Keratinocyte (primary cell): ENCODE measurements around the gene CRP. TPM values are rescaled to one million over a fixed set of nuclear protein-coding genes. Genes with fewer than 3 reads are reported as not detected.

ENCODE experiments used
- DNase-seq: peaks from one replicate; pipeline ENCODE4 v3.0.0-alpha.2; 2011; ENCODE audit warnings: low read depth, missing footprints, low spot score
- FAIRE-seq: peaks from 2 replicates; lab custom pipeline; 2011; peaks lifted over from hg19 to GRCh38; lab: Jason Lieb, UNC
- H2AFZ ChIP-seq: 2 replicates; pipeline ENCODE4 v1.6.0; 2012; ENCODE audit warnings: low read length, control low read depth, inconsistent platforms; ENCODE audit not compliant: control insufficient read depth
- H3K27ac ChIP-seq: 2 replicates; pipeline ENCODE4 v1.5.1; 2011; ENCODE audit warnings: low read length; ENCODE audit not compliant: control insufficient read depth, insufficient read depth
- H3K27me3 ChIP-seq: 3 replicates; pipeline ENCODE4 v1.6.0; 2011; ENCODE audit warnings: low read length; ENCODE audit not compliant: control insufficient read depth, insufficient read depth; ENCODE audit errors: extremely low read depth
- H3K36me3 ChIP-seq, 2 experiments: 2 replicates in 1 of 2; 3 replicates in 1 of 2; pipeline ENCODE4 v1.5.1; 2011; ENCODE audit warnings: low read length in 2 of 2, mild to moderate bottlenecking in 1 of 2; ENCODE audit not compliant: control insufficient read depth in 2 of 2, insufficient read depth in 2 of 2; ENCODE audit errors: extremely low read depth in 1 of 2
- H3K4me1 ChIP-seq: 3 replicates; pipeline ENCODE4 v1.5.1; 2011; ENCODE audit warnings: low read length; ENCODE audit not compliant: control insufficient read depth, insufficient read depth; ENCODE audit errors: extremely low read depth
- H3K4me2 ChIP-seq: 3 replicates; pipeline ENCODE4 v1.6.0; 2011; ENCODE audit warnings: low read depth, low read length; ENCODE audit not compliant: control insufficient read depth, insufficient read depth; ENCODE audit errors: extremely low read depth
- H3K4me3 ChIP-seq, 3 experiments: fragments of 200-600 bp in 1 of 3; sonication (generic) in 1 of 3; 2 replicates in 2 of 3; 3 replicates in 1 of 3; pipeline ENCODE4 v1.5.1; 2011 to 2016; ENCODE audit warnings: low read length in 3 of 3, mild to moderate bottlenecking in 3 of 3, control low read depth in 2 of 3, inconsistent platforms in 1 of 3, low read depth in 1 of 3, mixed read lengths in 1 of 3, mixed run types in 1 of 3, moderate library complexity in 1 of 3; ENCODE audit not compliant: control insufficient read depth in 2 of 3, insufficient read depth in 2 of 3; ENCODE audit errors: extremely low read depth in 1 of 3
- H3K79me2 ChIP-seq: 2 replicates; pipeline ENCODE4 v1.6.0; 2012; ENCODE audit warnings: low read length; ENCODE audit not compliant: control insufficient read depth, insufficient read depth
- H3K9ac ChIP-seq: 3 replicates; pipeline ENCODE4 v1.6.0; 2011; ENCODE audit warnings: low read length; ENCODE audit not compliant: control insufficient read depth, insufficient read depth; ENCODE audit errors: extremely low read depth
- H3K9me1 ChIP-seq: 3 replicates; pipeline ENCODE4 v1.6.0; 2011; ENCODE audit warnings: low read length; ENCODE audit not compliant: control insufficient read depth, insufficient read depth; ENCODE audit errors: extremely low read depth
- H3K9me3 ChIP-seq: 2 replicates; pipeline ENCODE4 v1.5.1; 2012; ENCODE audit warnings: low read depth, low read length; ENCODE audit not compliant: control insufficient read depth
- H4K20me1 ChIP-seq: 3 replicates; pipeline ENCODE4 v1.6.0; 2011; ENCODE audit warnings: low read length; ENCODE audit not compliant: control insufficient read depth, insufficient read depth; ENCODE audit errors: extremely low read depth
- EZH2 ChIP-seq: IDR thresholded peaks from one replicate; pipeline ENCODE4 v1.6.1; 2012; ENCODE audit warnings: inconsistent platforms, mild to moderate bottlenecking, low read length, moderate library complexity
- dilution Hi-C: fragments of 300-500 bp; cut with MboI; formaldehyde crosslinking; loops from one replicate; pipeline ENCODE4 v1.7.0; 2020; ENCODE audit warnings: low sequenced_read_pairs; ENCODE audit not compliant: extremely low pct_ligation_motif_present
- polyA plus RNA-seq, 5 experiments: library from polyadenylated mRNA; depleted of rRNA in 3 of 5; stranded (reverse) in 3 of 5; stranded (forward) in 1 of 5; unstranded in 1 of 5; fragments of >200 nt; gene quantifications; 1 replicate in 1 of 5; 2 replicates in 3 of 5; 3 replicates in 1 of 5; pipeline versions ENCODE4 v1.2.1 to v1.2.3, GENCODE V29; 2011 to 2012; ENCODE audit warnings: missing spikeins in 2 of 5, low read depth in 1 of 5, low replicate concordance in 1 of 5
- TF ChIP-seq, protein P1 (sequence below), 3 experiments: IDR thresholded peaks in 1 of 3; conservative IDR thresholded peaks in 1 of 3; optimal IDR thresholded peaks in 1 of 3; 2 replicates in 2 of 3; 3 replicates in 1 of 3; pipeline versions ENCODE3 to v1.5.1; 2011; ENCODE audit warnings: low read length in 3 of 3, mild to moderate bottlenecking in 3 of 3, moderate library complexity in 2 of 3, control low read depth in 1 of 3, inconsistent platforms in 1 of 3; ENCODE audit not compliant: insufficient read depth in 2 of 3; ENCODE audit errors: extremely low read depth in 1 of 3

Gene CRP
- polyA plus RNA-seq, 1 donor (not counting 4 experiments of a cell fraction or from before 2014, with no cell fraction given), result not detected

DNA sequence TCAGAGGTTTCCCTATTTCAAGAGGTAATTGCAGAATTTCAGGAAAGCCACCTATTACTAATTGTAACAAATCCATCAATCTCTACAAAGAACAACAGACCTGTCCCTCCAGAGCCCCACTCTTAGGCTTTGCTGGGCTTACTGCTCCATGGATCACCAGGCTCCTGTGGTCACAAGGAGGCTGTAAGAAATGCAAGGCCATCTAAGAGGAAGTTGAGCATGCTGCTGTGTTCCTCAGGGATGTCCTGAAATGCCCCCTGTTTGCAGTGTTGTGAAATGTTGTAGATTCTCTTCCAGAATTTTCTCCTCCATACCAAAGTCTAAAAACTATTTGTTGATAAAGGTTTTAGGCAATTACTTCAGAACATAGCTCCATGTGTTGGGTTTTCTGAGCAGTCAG, 42.0 kb upstream of the CRP start:
- no peaks in the 10 kb centered on the region for H3K9me3 ChIP-seq
- dilution Hi-C loops, result no loop called here
- H3K4me2 ChIP-seq, result no peak overlapping the region
- no peak overlapping the region for H2AFZ ChIP-seq
- no peak overlapping the region for H3K9ac ChIP-seq
- no peaks in the 10 kb centered on the region for H3K4me1 ChIP-seq
- no peak for DNase-seq
- H3K79me2 ChIP-seq, result no peaks in the 10 kb centered on the region
- no peaks in the 10 kb centered on the region for H4K20me1 ChIP-seq
- H3K9me1 ChIP-seq, result no peaks in the 10 kb centered on the region
- no peak overlapping the region for H3K4me3 ChIP-seq
- TF ChIP-seq EZH2, result no peak
- TF ChIP-seq, protein P1, sequence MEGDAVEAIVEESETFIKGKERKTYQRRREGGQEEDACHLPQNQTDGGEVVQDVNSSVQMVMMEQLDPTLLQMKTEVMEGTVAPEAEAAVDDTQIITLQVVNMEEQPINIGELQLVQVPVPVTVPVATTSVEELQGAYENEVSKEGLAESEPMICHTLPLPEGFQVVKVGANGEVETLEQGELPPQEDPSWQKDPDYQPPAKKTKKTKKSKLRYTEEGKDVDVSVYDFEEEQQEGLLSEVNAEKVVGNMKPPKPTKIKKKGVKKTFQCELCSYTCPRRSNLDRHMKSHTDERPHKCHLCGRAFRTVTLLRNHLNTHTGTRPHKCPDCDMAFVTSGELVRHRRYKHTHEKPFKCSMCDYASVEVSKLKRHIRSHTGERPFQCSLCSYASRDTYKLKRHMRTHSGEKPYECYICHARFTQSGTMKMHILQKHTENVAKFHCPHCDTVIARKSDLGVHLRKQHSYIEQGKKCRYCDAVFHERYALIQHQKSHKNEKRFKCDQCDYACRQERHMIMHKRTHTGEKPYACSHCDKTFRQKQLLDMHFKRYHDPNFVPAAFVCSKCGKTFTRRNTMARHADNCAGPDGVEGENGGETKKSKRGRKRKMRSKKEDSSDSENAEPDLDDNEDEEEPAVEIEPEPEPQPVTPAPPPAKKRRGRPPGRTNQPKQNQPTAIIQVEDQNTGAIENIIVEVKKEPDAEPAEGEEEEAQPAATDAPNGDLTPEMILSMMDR (optimal IDR thresholded peaks at IDR 0.05 in 1 of 3, IDR thresholded peaks at IDR 0.05 in 1 of 3, conservative IDR thresholded peaks at IDR 0.05 in 1 of 3; ENCODE audit: extremely low read depth in 1 of 3, insufficient read depth in 2 of 3, low read length in 3 of 3), result no peak
- no peaks in the 10 kb centered on the region for H3K27me3 ChIP-seq
- no peak overlapping the region for H3K27ac ChIP-seq
- no peaks in the 10 kb centered on the region for H3K36me3 ChIP-seq
- no peak for FAIRE-seq

DNA sequence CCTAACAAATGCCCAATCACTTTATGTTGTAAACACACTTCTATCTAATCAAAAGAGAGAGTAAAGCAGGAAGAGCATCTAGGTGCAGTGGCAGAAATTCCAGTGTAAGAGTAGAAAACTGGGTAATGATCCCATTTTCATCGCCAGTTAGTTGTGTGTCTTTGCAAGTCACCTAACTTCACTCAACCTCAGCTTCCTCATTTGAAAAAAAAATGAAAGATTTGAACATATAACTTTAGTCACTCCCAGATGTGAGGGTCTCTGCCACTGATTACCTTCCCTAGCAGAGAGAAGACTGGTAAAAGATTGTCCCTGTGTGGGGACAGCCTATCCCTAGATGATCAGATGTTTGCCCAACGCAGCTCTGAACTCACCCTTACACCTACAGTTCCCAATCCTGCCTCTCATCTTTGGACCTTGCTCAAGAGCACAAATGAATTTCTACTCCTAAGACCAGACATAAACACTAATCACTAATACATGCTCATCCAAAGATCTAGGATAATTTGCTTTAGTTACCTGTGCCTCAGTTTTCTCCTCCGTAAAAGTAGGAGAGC, 41.1 kb upstream of the CRP start:
- H3K9me3 ChIP-seq, result no peaks in the 10 kb centered on the region
- no peak overlapping the region for H3K9ac ChIP-seq
- FAIRE-seq, result no peak
- TF ChIP-seq EZH2, result no peak
- TF ChIP-seq, protein P1 (optimal IDR thresholded peaks at IDR 0.05 in 1 of 3, IDR thresholded peaks at IDR 0.05 in 1 of 3, conservative IDR thresholded peaks at IDR 0.05 in 1 of 3; ENCODE audit: extremely low read depth in 1 of 3, insufficient read depth in 2 of 3, low read length in 3 of 3), result no peak
- dilution Hi-C loops, result no loop called here
- no peak overlapping the region for H3K4me2 ChIP-seq
- H3K27me3 ChIP-seq, result no peaks in the 10 kb centered on the region
- no peak overlapping the region for H2AFZ ChIP-seq
- no peaks in the 10 kb centered on the region for H3K79me2 ChIP-seq
- no peak for DNase-seq
- H4K20me1 ChIP-seq, result no peaks in the 10 kb centered on the region
- H3K4me3 ChIP-seq, result no peak overlapping the region
- no peaks in the 10 kb centered on the region for H3K36me3 ChIP-seq
- H3K9me1 ChIP-seq, result no peaks in the 10 kb centered on the region
- H3K4me1 ChIP-seq, result no peaks in the 10 kb centered on the region
- no peak overlapping the region for H3K27ac ChIP-seq
